Breast epithelium (tissue), 4 donors: ENCODE measurements around the gene QSOX1. TPM values are rescaled to one million over a fixed set of nuclear protein-coding genes. Genes with fewer than 3 reads are reported as not detected.

Experiments used
- DNase-seq, 2 donors: peaks; one replicate each; pipeline ENCODE4 v3.0.0-alpha.2; 2019; ENCODE audit warnings: low spot score in 2 of 2
- H3K27ac ChIP-seq, 2 donors: fragments of 200-600 bp; sonication (generic) in 1 of 2; one replicate each; pipeline ENCODE4 v1.5.1; 2016 to 2019; ENCODE audit warnings: mild to moderate bottlenecking in 1 of 2
- H3K27me3 ChIP-seq, 2 donors: fragments of 200-600 bp; sonication (generic) in 1 of 2; one replicate each; pipeline versions ENCODE4 v1.5.1 to v1.6.0; 2017 to 2019; ENCODE audit warnings: control low read depth in 1 of 2, mild to moderate bottlenecking in 1 of 2
- H3K36me3 ChIP-seq: fragments of 200-600 bp; one replicate; pipeline ENCODE4 v1.5.1; 2019
- H3K4me1 ChIP-seq, 2 donors: fragments of 200-600 bp; sonication (generic); one replicate each; pipeline ENCODE4 v1.5.1; 2016 to 2019; ENCODE audit warnings: control low read depth in 1 of 2
- H3K4me3 ChIP-seq, 3 donors: fragments of 200-600 bp; sonication (generic); 1 replicate in 2 of 3; 2 replicates in 1 of 3; pipeline ENCODE4 v1.5.1; 2016 to 2019; ENCODE audit warnings: mild to moderate bottlenecking in 3 of 3, moderate library complexity in 2 of 3
- H3K9me3 ChIP-seq, 2 donors: fragments of 200-600 bp; sonication (generic) in 1 of 2; one replicate each; pipeline ENCODE4 v1.5.1; 2016 to 2019; ENCODE audit warnings: control low read depth in 1 of 2
- POLR2A ChIP-seq: fragments of 450-650 bp; IDR thresholded peaks from one replicate; pipeline ENCODE4 v1.6.1; 2016; ENCODE audit warnings: antibody characterized with exemption, mild to moderate bottlenecking, moderate library complexity
- POLR2AphosphoS5 ChIP-seq, 3 donors: sonication (generic); formaldehyde crosslinking; IDR thresholded peaks; one replicate each; pipeline ENCODE4 v1.6.1; 2017; ENCODE audit warnings: antibody characterized with exemption in 3 of 3
- intact Hi-C: fragments of 100-400 bp; cut with DNase I; formaldehyde crosslinking; loops from one replicate; pipeline ENCODE4 v1.15.1; 2023; ENCODE audit warnings: low total_unique reads
- total RNA-seq, 3 donors: library from RNA; depleted of rRNA; stranded (reverse); fragments of >200 nt; gene quantifications; one replicate each; pipeline ENCODE4 v1.1.0, GENCODE V29; 2016
- TF ChIP-seq, protein P1 (sequence below), 3 donors: fragments of 450-650 bp; IDR thresholded peaks; one replicate each; pipeline ENCODE4 v1.5.1; 2016 to 2017; ENCODE audit warnings: antibody characterized with exemption in 3 of 3, mild to moderate bottlenecking in 3 of 3, moderate library complexity in 3 of 3

The QSOX1 gene
- total RNA-seq, 3 donors from 2014 or later, result 43.3 to 85.5 (median 67.5) TPM

DNA sequence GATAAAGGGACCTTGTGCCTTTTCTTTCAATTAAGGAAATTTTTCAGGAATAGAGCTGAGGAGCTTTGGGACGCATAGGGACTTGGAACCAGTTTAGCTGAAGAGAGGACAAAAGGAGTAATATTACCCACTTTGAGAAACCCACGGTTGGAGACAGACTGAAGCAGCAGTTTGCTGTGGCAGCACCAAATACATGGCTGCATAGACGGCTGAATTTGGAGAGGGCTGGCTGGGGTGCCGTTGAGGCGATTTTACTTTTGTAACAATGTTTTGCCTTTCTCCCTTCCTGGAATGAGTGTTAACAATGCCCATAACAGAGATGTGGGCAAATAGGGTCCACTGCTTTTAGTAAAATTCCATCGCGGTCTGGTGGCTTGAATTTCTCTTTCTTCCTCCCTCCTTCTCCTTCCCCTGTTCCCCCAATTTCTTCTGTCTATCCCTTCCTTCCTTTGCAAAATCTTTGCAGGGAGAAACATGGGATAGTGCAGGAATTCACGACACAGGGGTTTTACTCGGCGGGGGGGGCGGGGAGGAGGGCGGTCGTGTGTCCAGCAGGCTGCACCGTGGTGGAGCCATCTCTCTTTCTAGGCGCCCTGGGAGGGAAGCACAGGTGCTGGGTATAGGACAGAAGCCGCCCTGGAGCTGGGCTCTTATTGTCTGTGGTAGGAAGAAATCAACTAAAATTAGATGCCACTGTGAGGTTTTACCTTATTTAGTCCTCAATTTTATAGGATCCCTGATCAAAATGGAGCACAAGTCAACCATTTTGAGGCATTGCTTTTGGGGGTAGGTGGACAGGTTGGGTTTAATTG, 82.2 kb downstream of the QSOX1 start:
- no peaks in the 10 kb centered on the region for H3K9me3 ChIP-seq
- H3K36me3 ChIP-seq, result no peaks in the 10 kb centered on the region
- no peak overlapping the region for H3K27ac ChIP-seq
- no peak for DNase-seq
- TF ChIP-seq, protein P1, sequence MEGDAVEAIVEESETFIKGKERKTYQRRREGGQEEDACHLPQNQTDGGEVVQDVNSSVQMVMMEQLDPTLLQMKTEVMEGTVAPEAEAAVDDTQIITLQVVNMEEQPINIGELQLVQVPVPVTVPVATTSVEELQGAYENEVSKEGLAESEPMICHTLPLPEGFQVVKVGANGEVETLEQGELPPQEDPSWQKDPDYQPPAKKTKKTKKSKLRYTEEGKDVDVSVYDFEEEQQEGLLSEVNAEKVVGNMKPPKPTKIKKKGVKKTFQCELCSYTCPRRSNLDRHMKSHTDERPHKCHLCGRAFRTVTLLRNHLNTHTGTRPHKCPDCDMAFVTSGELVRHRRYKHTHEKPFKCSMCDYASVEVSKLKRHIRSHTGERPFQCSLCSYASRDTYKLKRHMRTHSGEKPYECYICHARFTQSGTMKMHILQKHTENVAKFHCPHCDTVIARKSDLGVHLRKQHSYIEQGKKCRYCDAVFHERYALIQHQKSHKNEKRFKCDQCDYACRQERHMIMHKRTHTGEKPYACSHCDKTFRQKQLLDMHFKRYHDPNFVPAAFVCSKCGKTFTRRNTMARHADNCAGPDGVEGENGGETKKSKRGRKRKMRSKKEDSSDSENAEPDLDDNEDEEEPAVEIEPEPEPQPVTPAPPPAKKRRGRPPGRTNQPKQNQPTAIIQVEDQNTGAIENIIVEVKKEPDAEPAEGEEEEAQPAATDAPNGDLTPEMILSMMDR (IDR thresholded peaks at IDR 0.05), result no peak
- no peak for TF ChIP-seq POLR2A
- TF ChIP-seq POLR2AphosphoS5 (IDR thresholded peaks at IDR 0.05), result no peak
- H3K4me3 ChIP-seq, result no peak overlapping the region
- peaks cover 0 to 6% of the 10 kb centered on the region in 2 donors for H3K4me1 ChIP-seq
- peaks cover 11 to 92% of the 10 kb centered on the region in 2 donors for H3K27me3 ChIP-seq
- intact Hi-C loops, result no loop called here

GRCh38 chr1:180237869-180238476, 83.3 kb downstream of the QSOX1 start:
- no peaks in the 10 kb centered on the region for H3K9me3 ChIP-seq
- TF ChIP-seq, protein P1 (IDR thresholded peaks at IDR 0.05), result no peak
- TF ChIP-seq POLR2AphosphoS5 (IDR thresholded peaks at IDR 0.05) (no peak), POLR2A (no peak)
- H3K27ac ChIP-seq, result no peak overlapping the region
- peaks cover 0 to 4% of the 10 kb centered on the region in 2 donors for H3K4me1 ChIP-seq
- H3K36me3 ChIP-seq, result no peaks in the 10 kb centered on the region
- intact Hi-C loops, result no loop called here
- peaks cover 11 to 87% of the 10 kb centered on the region in 2 donors for H3K27me3 ChIP-seq
- no peak for DNase-seq
- no peak overlapping the region for H3K4me3 ChIP-seq

DNA sequence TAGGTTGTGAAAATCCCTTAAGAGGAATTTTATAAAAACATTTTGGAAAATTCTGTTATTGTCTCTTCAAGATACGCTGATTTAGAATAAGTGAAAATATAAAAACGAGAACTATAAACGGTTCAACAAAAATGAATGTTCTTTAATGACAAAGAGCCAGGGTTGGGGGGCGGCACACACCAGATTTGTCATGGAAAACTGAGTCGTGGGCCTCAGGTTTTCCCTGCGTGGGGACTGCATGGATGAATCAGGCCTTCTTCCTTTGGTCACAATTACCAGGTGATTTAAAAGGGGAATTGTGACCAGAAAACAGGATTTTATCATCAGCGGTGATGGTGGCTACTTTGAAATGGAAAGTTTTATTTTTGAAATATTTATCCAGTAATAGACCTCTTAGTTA, 84.0 kb downstream of the QSOX1 start:
- Histone ChIP-seq H3K9me3 (no peaks in the 10 kb centered on the region), H3K4me1 (no peaks in the 10 kb centered on the region), H3K36me3 (no peaks in the 10 kb centered on the region), H3K27me3 (peaks cover 11 to 87% of the 10 kb centered on the region in 2 donors), H3K27ac (no peak overlapping the region), H3K4me3 (no peak overlapping the region)
- intact Hi-C loops, result no loop called here
- TF ChIP-seq, protein P1 (IDR thresholded peaks at IDR 0.05), result no peak
- TF ChIP-seq POLR2AphosphoS5 (IDR thresholded peaks at IDR 0.05) (no peak), POLR2A (no peak)
- DNase-seq, result no peak

GRCh38 chr1:180239145-180240096, 84.8 kb downstream of the QSOX1 start:
- no peak for DNase-seq
- Histone ChIP-seq H3K36me3 (no peaks in the 10 kb centered on the region), H3K9me3 (no peaks in the 10 kb centered on the region), H3K4me3 (no peak overlapping the region), H3K27me3 (peaks cover 9 to 86% of the 10 kb centered on the region in 2 donors), H3K4me1 (no peaks in the 10 kb centered on the region), H3K27ac (no peak overlapping the region)
- TF ChIP-seq, protein P1 (IDR thresholded peaks at IDR 0.05), result no peak
- TF ChIP-seq POLR2AphosphoS5 (IDR thresholded peaks at IDR 0.05) (no peak), POLR2A (no peak)
- intact Hi-C loops, result no loop called here
